ENCODE measurements around the gene HMGN4.
"Not testable (repeated sequence)": the region's sequence is repeated elsewhere in the genome, so short reads cannot be mapped to it uniquely, and the experiment has no call there.

DNA sequence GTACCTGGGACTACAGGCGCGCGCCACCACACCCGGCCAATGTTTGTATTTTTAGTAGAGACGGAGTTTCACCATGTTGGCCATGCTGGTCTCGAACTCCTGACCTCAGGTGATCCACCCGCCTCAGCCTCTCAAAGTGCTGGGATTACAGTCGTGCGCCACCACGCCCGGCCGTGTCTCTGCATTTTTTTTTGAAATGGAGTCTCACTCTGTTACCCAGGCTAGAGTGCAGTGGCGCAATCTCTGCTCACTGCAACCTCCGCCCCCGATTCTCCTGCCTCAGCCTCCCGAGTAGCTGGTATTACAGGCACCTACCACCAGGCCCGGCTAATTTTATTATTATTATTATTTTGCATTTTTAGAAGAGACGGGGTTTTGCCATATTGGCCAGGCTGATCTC, 9.2 kb downstream of the HMGN4 start:
- TF ChIP-seq, protein P1, sequence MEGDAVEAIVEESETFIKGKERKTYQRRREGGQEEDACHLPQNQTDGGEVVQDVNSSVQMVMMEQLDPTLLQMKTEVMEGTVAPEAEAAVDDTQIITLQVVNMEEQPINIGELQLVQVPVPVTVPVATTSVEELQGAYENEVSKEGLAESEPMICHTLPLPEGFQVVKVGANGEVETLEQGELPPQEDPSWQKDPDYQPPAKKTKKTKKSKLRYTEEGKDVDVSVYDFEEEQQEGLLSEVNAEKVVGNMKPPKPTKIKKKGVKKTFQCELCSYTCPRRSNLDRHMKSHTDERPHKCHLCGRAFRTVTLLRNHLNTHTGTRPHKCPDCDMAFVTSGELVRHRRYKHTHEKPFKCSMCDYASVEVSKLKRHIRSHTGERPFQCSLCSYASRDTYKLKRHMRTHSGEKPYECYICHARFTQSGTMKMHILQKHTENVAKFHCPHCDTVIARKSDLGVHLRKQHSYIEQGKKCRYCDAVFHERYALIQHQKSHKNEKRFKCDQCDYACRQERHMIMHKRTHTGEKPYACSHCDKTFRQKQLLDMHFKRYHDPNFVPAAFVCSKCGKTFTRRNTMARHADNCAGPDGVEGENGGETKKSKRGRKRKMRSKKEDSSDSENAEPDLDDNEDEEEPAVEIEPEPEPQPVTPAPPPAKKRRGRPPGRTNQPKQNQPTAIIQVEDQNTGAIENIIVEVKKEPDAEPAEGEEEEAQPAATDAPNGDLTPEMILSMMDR (IDR thresholded peaks at IDR 0.05): not testable (repeated sequence)
- TF ChIP-seq POLR2A (IDR thresholded peaks at IDR 0.05): not testable (repeated sequence)
